C4-2B (cell line): ENCODE results near the gene KCNQ1OT1.

Experiments used
- ZFX ChIP-seq: fragments of 450-650 bp; IDR thresholded peaks from 2 replicates; pipeline ENCODE4 v1.6.1; 2017
- TF ChIP-seq, protein P1 (sequence below): fragments of 450-650 bp; conservative IDR thresholded peaks from 2 replicates; pipeline ENCODE4 v1.5.1; 2017; ENCODE audit warnings: mild to moderate bottlenecking

DNA sequence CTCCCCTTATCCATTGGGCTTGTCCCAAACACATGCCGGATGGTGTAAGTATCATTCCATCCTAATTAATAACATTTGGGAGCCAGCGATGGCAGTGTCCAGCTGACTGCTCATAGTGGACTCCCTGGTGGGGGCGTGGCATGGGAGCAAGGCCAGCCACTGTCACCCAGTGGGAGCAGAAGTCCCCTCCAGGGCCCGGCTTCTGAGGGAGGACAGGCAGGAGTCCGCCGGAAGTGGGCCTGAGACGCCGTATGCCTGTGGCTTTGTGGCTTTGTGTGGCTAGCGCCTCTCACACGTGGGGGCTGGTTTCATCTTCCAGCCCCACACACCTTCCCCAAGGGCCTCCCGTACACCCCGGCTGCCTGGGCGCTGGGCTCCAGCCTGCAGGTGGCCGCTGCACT is 130.5 kb downstream of the KCNQ1OT1 start:
- TF ChIP-seq, protein P1, sequence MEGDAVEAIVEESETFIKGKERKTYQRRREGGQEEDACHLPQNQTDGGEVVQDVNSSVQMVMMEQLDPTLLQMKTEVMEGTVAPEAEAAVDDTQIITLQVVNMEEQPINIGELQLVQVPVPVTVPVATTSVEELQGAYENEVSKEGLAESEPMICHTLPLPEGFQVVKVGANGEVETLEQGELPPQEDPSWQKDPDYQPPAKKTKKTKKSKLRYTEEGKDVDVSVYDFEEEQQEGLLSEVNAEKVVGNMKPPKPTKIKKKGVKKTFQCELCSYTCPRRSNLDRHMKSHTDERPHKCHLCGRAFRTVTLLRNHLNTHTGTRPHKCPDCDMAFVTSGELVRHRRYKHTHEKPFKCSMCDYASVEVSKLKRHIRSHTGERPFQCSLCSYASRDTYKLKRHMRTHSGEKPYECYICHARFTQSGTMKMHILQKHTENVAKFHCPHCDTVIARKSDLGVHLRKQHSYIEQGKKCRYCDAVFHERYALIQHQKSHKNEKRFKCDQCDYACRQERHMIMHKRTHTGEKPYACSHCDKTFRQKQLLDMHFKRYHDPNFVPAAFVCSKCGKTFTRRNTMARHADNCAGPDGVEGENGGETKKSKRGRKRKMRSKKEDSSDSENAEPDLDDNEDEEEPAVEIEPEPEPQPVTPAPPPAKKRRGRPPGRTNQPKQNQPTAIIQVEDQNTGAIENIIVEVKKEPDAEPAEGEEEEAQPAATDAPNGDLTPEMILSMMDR, result no peak
- TF ChIP-seq ZFX, result no peak
